HG02610 (cell line): Measurements from ENCODE around the gene GGT6.

ENCODE experiments used
- ATAC-seq: cut with Tn5 transposase; IDR thresholded peaks from one replicate; pipeline ENCODE4 v1.9.1; 2021; ENCODE audit warnings: mild to moderate bottlenecking, moderate library complexity; ENCODE audit not compliant: unreplicated experiment

The GGT6 gene

GRCh38 chr17:4509401-4509800, 51.0 kb downstream of the GGT6 start:
- ATAC-seq: no peak

DNA sequence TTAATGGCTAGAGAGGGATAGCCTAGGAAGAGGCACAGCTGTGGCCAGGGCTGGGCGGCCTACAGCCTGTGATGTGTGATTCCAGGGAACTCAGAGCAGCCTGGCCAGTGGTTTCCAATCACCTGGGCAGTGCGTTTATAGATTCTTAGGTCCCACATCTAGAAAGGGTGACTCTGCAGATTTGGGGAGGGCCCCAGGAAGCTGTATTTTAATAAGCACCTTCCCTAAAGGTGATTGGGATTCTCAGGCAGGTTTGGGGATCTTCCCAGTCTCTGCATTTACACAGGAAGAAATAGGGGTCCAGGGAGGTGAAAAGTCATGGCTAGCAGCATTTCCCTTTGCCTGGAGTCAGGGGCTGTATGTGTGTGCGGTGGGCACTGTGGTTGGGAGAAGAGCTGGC, 52.2 kb downstream of the GGT6 start:
- ATAC-seq: no peak

- ATAC-seq: no peak
These were observed 52.8 kb downstream of the GGT6 start for GRCh38 chr17:4507361-4508111.
